MCF 10A (cell line): Measurements from ENCODE around the gene CARS2. TPM values are rescaled to one million over a fixed set of nuclear protein-coding genes. Genes with fewer than 3 reads are reported as not detected.

Experiments used
- BruUV-seq: library from RNA; stranded (reverse); fragments of 400-500 nt; replicated peaks from 2 replicates; lab custom pipeline; 2021; lab: Mats Ljungman, UMichigan
- CTCF ChIA-PET: fragments of 300-600 bp; sonication (Branson Sonifier 250); formaldehyde crosslinking; extraction: SDS; loops from one replicate; lab custom pipeline; 2021; ENCODE audit warnings: antibody characterized with exemption, inconsistent platforms; lab: Yijun Ruan, JAX
- POLR2A ChIA-PET: fragments of 300-600, 350-650 bp; sonication (Branson Sonifier 250); formaldehyde crosslinking; extraction: SDS; loops from one replicate; lab custom pipeline; 2020; ENCODE audit warnings: antibody characterized with exemption, inconsistent platforms; lab: Yijun Ruan, JAX
- DNase-seq: peaks from one replicate; pipeline ENCODE4 v3.0.0-alpha.2; 2018; ENCODE audit not compliant: unreplicated experiment
- H3K27ac Mint-ChIP-seq: one replicate; pipeline ENCODE4 v1.8.0; 2022; ENCODE audit warnings: mild to moderate bottlenecking, low read depth, mixed read lengths; ENCODE audit not compliant: unreplicated experiment
- H3K27me3 Mint-ChIP-seq: one replicate; pipeline ENCODE4 v1.8.0; 2022; ENCODE audit warnings: mixed read lengths; ENCODE audit not compliant: insufficient read depth, unreplicated experiment
- H3K36me3 Mint-ChIP-seq: one replicate; pipeline ENCODE4 v1.8.0; 2022; ENCODE audit warnings: mild to moderate bottlenecking, moderate library complexity, mixed read lengths; ENCODE audit not compliant: insufficient read depth, unreplicated experiment
- H3K4me1 Mint-ChIP-seq: one replicate; pipeline ENCODE4 v1.8.0; 2022; ENCODE audit warnings: mixed read lengths; ENCODE audit not compliant: insufficient read depth, unreplicated experiment
- H3K4me3 Mint-ChIP-seq: one replicate; pipeline ENCODE4 v1.8.0; 2022; ENCODE audit warnings: mild to moderate bottlenecking, moderate library complexity, mixed read lengths; ENCODE audit not compliant: unreplicated experiment
- H3K9me3 Mint-ChIP-seq: one replicate; pipeline ENCODE4 v1.8.0; 2022; ENCODE audit warnings: mixed read lengths; ENCODE audit not compliant: unreplicated experiment
- CTCF ChIP-seq: fragments of 200-600 bp; IDR thresholded peaks from one replicate; pipeline ENCODE4 v1.8.0; 2022; ENCODE audit warnings: antibody characterized with exemption, mild to moderate bottlenecking; ENCODE audit not compliant: unreplicated experiment
- intact Hi-C: fragments of 100-400 bp; cut with micrococcal nuclease; formaldehyde crosslinking; loops from 2 replicates; pipeline ENCODE4 v1.14.1; 2022
- total RNA-seq: library from RNA; stranded (reverse); gene quantifications from 2 replicates; pipeline ENCODE4 v1.2.3, GENCODE V29; 2022

Gene CARS2
- total RNA-seq, 1 experiment from 2014 or later: 104 TPM

DNA sequence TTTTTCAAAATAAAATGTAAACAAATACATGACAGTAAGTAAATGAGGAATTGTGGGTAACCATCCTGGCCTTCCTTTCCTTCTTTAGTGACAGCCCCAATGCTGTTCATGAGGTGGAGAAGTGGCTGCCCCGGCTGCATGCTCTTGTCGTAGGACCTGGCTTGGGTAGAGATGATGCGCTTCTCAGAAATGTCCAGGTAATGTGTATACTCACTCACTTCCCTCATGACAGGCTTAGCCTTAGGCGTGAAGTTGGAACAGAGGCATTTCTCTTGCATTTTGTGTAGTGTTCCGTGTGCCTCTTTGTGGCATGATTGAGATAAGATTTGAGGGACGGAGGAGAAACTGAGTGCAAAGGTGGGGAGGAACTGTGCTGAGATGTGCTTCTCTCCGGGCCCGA is 78.6 kb downstream of the CARS2 start:
- BruUV-seq: no TSS peak
- peaks cover 24% of the 10 kb centered on the region for H3K4me1 Mint-ChIP-seq
- H3K27ac Mint-ChIP-seq: no peak overlapping the region
- H3K36me3 Mint-ChIP-seq: peaks cover 56% of the 10 kb centered on the region
- no peaks in the 10 kb centered on the region for H3K9me3 Mint-ChIP-seq
- no peak overlapping the region for H3K4me3 Mint-ChIP-seq
- TF ChIP-seq CTCF: no peak
- ChIA-PET POLR2A (no interaction called here), CTCF (no interaction called here)
- no peaks in the 10 kb centered on the region for H3K27me3 Mint-ChIP-seq
- intact Hi-C loops: no loop called here
- DNase-seq: no peak

GRCh38 chr13:110626521-110626920 is 79.4 kb downstream of the CARS2 start:
- ChIA-PET CTCF (no interaction called here), POLR2A (no interaction called here)
- no peaks in the 10 kb centered on the region for H3K9me3 Mint-ChIP-seq
- BruUV-seq: no TSS peak
- no peak for DNase-seq
- intact Hi-C loops: no loop called here
- H3K4me3 Mint-ChIP-seq: no peak overlapping the region
- peak overlapping the region; percentile 89 for H3K27ac Mint-ChIP-seq
- H3K27me3 Mint-ChIP-seq: no peaks in the 10 kb centered on the region
- H3K36me3 Mint-ChIP-seq: peaks cover 55% of the 10 kb centered on the region
- peaks cover 24% of the 10 kb centered on the region for H3K4me1 Mint-ChIP-seq
- TF ChIP-seq CTCF: no peak

DNA sequence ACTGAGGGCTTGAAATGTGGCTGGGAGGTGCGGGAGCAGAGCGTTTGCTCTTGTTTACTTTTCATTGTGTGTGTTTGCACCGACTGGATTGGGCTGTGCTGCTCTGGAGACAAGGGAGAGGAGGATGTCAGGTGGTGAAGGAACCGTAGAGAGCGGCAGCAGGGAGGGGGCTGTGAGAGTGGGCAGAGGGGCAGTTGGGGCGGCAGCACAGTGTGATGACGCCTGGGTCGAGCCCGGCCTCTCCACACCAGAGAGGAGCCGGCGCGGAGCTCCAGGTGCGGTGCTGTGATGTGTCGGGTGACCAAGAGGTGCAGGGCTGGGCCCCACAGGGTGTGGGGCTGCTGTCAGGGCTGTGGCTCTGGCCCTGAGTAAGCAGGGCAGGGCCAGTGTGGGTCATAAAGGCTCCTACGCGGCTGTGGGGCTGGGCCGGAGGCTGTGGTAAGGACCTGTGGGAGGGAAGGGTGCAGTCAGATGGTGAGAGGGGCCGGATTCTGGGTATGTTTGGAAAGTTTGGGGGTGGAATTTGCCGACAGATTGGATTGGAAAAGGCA is 80.1 kb downstream of the CARS2 start:
- DNase-seq: no peak
- Mint-ChIP-seq H3K4me3 (no peak overlapping the region), H3K9me3 (no peaks in the 10 kb centered on the region), H3K36me3 (peaks cover 55% of the 10 kb centered on the region), H3K4me1 (peaks cover 24% of the 10 kb centered on the region), H3K27me3 (no peaks in the 10 kb centered on the region), H3K27ac (peak overlapping the region; percentile 89)
- intact Hi-C loops: no loop called here
- ChIA-PET POLR2A (no interaction called here), CTCF (interaction anchor here (0.6 kb wide), 2 partner anchors 9 to 20 kb away, joined by 3 read pairs; no protein-coding TSS in a partner anchor)
- TF ChIP-seq CTCF: no peak
- BruUV-seq: no TSS peak

DNA sequence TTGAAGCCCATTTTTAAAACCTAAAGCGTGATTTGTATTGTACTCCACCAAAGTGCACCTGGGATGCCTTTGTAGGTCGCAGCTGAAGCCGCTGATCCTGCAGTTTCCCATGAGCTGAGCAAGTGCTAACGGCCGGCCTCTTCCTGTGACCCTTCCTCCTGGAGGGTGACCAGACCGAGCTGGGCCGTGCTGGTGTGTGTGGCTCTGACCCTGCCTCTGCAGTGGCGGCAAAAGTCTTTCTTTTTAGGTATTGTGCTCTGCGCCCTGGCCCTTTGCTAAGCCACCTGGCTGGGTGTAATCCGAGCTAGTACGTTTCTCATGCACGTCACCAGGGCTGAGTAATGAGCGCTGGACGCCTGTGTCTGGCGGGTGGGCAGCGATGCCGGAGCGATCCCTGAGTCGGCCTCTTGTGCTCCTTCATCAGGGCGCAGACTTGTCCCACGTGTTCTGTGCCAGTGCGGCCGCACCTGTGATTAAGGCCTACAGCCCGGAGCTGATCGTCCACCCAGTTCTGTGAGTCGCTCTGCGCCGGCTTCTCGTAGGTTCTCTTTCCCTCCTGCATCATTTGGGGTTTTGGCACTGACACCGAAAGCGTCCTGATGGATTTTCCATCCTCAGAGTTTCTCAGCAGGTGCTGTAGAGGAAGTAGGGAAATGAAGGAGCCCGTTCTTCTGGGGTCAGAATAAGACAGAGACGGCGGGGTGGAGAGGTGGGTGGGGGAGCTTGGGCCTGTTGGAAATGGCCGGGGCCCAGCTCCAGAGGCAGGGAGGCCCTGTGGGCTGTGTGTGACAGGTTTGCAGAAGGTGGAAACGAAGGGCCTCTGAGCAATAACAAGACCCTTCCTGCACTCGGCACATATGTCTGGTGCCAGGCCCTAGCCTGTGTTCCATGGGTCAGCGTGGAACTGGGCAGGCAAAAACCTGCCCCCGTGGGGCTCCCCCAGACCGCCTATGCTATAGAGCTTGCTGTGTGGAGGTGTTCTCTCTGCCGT is 80.9 kb downstream of the CARS2 start:
- no peaks in the 10 kb centered on the region for H3K27me3 Mint-ChIP-seq
- H3K9me3 Mint-ChIP-seq: no peaks in the 10 kb centered on the region
- intact Hi-C loops: no loop called here
- POLR2A ChIA-PET: interaction anchor here (0.9 kb wide), 1 partner anchor 10 kb away, joined by 4 read pairs; the partner anchor contains the start of gene NAXD
- BruUV-seq: no TSS peak
- no peak for TF ChIP-seq CTCF
- peaks cover 49% of the 10 kb centered on the region for H3K36me3 Mint-ChIP-seq
- H3K4me1 Mint-ChIP-seq: peaks cover 24% of the 10 kb centered on the region
- no peak for DNase-seq
- no peak overlapping the region for H3K27ac Mint-ChIP-seq
- no peak overlapping the region for H3K4me3 Mint-ChIP-seq
- CTCF ChIA-PET: interaction anchor here (0.6 kb wide), 2 partner anchors 9 to 21 kb away, joined by 3 read pairs; no protein-coding TSS in a partner anchor
